ENCODE data around the gene ABI1.

The ABI1 gene

GRCh38 chr10:26776258-26776657 lies 84.5 kb downstream of the ABI1 start:
- H3K36me3 ChIP-seq (ENCODE audit: control insufficient read depth in 2 of 2, insufficient read depth in 1 of 2, low read length in 2 of 2), result no peaks in the 10 kb centered on the region; a peak in 2 of 3 replicates
- no peaks in the 10 kb centered on the region for H3K4me1 ChIP-seq (ENCODE audit: control insufficient read depth, insufficient read depth, low read length)
- TF ChIP-seq ZBTB7A (tag by site-specific recombination; IDR thresholded peaks at IDR 0.05; ENCODE audit: low read depth), result no peak
- TF ChIP-seq ZNF837 (tag by site-specific recombination; IDR thresholded peaks at IDR 0.05), result no peak
- no peak for TF ChIP-seq ZNF311 (tag by site-specific recombination; IDR thresholded peaks at IDR 0.05; ENCODE audit: borderline replicate concordance)
- ChIA-PET POLR2A (no interaction called here), CTCF (interaction anchor here (0.5 to 1.5 kb wide), 3 partner anchors 11 to 58 kb away, joined by 3 to 5 read pairs (median 3); no protein-coding TSS in a partner anchor)
- no peak overlapping the region for H3K4me3 ChIP-seq (ENCODE audit: low read depth, low read length)
- H3K27ac ChIP-seq (ENCODE audit: extremely low read depth, low read depth, low read length), result no peak overlapping the region
- no peaks in the 10 kb centered on the region for H3K9me3 ChIP-seq (ENCODE audit: control insufficient read depth, insufficient read depth, low read depth, low read length)

GRCh38 chr10:26773633-26774032 lies 87.1 kb downstream of the ABI1 start:
- H3K4me1 ChIP-seq (ENCODE audit: control insufficient read depth, insufficient read depth, low read length), result no peaks in the 10 kb centered on the region
- peak; percentile 97 for TF ChIP-seq ZNF549 (tag by site-specific recombination; IDR thresholded peaks at IDR 0.05)
- no peak for TF ChIP-seq ZNF449 (tag by site-specific recombination; IDR thresholded peaks at IDR 0.05)
- H3K4me3 ChIP-seq (ENCODE audit: low read depth, low read length), result no peak overlapping the region
- H3K9me3 ChIP-seq (ENCODE audit: control insufficient read depth, insufficient read depth, low read depth, low read length), result no peaks in the 10 kb centered on the region
- H3K27ac ChIP-seq (ENCODE audit: extremely low read depth, low read depth, low read length), result no peak overlapping the region
- H3K36me3 ChIP-seq (ENCODE audit: control insufficient read depth in 2 of 2, insufficient read depth in 1 of 2, low read length in 2 of 2), result no peaks in the 10 kb centered on the region; a peak in 2 of 3 replicates
- CTCF ChIA-PET, result interaction anchor here (0.6 kb wide), 2 partner anchors 29 to 1407 kb away, joined by 3 read pairs; no protein-coding TSS in a partner anchor
- POLR2A ChIA-PET, result no interaction called here

GRCh38 chr10:26770069-26770468 lies 90.7 kb downstream of the ABI1 start:
- no peaks in the 10 kb centered on the region for H3K9me3 ChIP-seq (ENCODE audit: control insufficient read depth, insufficient read depth, low read depth, low read length)
- CTCF ChIA-PET, result no interaction called here
- H3K36me3 ChIP-seq (ENCODE audit: control insufficient read depth in 2 of 2, insufficient read depth in 1 of 2, low read length in 2 of 2), result peaks cover 0 to 3% of the 10 kb centered on the region in 2 experiments; a peak in 2 of 3 replicates
- H3K27ac ChIP-seq (ENCODE audit: extremely low read depth, low read depth, low read length), result no peak overlapping the region
- H3K4me1 ChIP-seq (ENCODE audit: control insufficient read depth, insufficient read depth, low read length), result no peaks in the 10 kb centered on the region
- POLR2A ChIA-PET, result no interaction called here
- no peak for TF ChIP-seq ZNF76 (tag by site-specific recombination; IDR thresholded peaks at IDR 0.05; ENCODE audit: borderline replicate concordance, low read depth)
- TF ChIP-seq HOXC10 (CRISPR knock-in tag; IDR thresholded peaks at IDR 0.05), result no peak
- no peak for TF ChIP-seq GFI1B (tag by site-specific recombination; IDR thresholded peaks at IDR 0.05)
- TF ChIP-seq ZNF223 (tag by site-specific recombination; IDR thresholded peaks at IDR 0.05), result no peak
- TF ChIP-seq ZNF423 (tag by site-specific recombination; IDR thresholded peaks at IDR 0.05), result no peak
- no peak for TF ChIP-seq ZNF843 (tag by site-specific recombination; IDR thresholded peaks at IDR 0.05)
- no peak for TF ChIP-seq TSHZ1 (tag by site-specific recombination; IDR thresholded peaks at IDR 0.05; ENCODE audit: borderline replicate concordance)
- TF ChIP-seq ZNF776 (tag by site-specific recombination; IDR thresholded peaks at IDR 0.05; ENCODE audit: borderline replicate concordance), result no peak
- no peak for TF ChIP-seq PRDM1 (tag by site-specific recombination; IDR thresholded peaks at IDR 0.05)
- TF ChIP-seq ZNF10 (tag by site-specific recombination; IDR thresholded peaks at IDR 0.05), result no peak
- TF ChIP-seq ZBTB21 (tag by site-specific recombination; IDR thresholded peaks at IDR 0.05), result no peak
- no peak for TF ChIP-seq ZNF664 (tag by site-specific recombination; IDR thresholded peaks at IDR 0.05)
- no peak for TF ChIP-seq ZNF660 (tag by site-specific recombination; IDR thresholded peaks at IDR 0.05)
- H3K4me3 ChIP-seq (ENCODE audit: low read depth, low read length), result no peak overlapping the region

Data from HEK293 (cell line).